AG09319 (cell line): ENCODE measurements around the gene ZYX.
"Not testable (repeated sequence)": the region's sequence is repeated elsewhere in the genome, so short reads cannot be mapped to it uniquely, and the experiment has no call there.

Experiments used
- DNase-seq: peaks from one replicate; pipeline ENCODE4 v3.0.0-alpha.2; 2010; ENCODE audit warnings: low read depth; ENCODE audit errors: extremely low read depth
- TF ChIP-seq, protein P1 (sequence below): IDR thresholded peaks from 2 replicates; pipeline ENCODE4 v1.5.1; 2011; ENCODE audit warnings: low read depth, mild to moderate bottlenecking, inconsistent platforms, low read length, moderate library complexity

ZYX gene

DNA sequence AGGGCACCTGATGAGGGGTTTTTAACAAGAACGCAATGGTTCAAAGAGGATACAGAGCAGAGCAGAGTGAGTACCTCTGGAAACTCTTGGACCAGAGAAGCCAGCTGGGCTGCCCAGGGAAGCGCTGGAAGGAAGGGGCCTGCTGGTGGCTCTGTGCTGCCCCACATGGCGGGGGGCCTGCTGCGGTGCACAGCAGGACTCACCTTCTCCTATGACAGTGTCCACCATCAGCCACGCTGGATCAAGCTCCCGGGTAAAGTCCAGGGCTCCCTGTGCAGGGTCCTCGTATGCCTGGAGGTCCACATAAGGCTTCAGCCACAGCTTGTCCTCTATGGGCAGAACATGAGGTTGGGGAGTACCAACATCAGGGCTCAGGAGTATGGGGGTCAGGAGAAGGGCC is 15.0 kb downstream of the ZYX start:
- TF ChIP-seq, protein P1, sequence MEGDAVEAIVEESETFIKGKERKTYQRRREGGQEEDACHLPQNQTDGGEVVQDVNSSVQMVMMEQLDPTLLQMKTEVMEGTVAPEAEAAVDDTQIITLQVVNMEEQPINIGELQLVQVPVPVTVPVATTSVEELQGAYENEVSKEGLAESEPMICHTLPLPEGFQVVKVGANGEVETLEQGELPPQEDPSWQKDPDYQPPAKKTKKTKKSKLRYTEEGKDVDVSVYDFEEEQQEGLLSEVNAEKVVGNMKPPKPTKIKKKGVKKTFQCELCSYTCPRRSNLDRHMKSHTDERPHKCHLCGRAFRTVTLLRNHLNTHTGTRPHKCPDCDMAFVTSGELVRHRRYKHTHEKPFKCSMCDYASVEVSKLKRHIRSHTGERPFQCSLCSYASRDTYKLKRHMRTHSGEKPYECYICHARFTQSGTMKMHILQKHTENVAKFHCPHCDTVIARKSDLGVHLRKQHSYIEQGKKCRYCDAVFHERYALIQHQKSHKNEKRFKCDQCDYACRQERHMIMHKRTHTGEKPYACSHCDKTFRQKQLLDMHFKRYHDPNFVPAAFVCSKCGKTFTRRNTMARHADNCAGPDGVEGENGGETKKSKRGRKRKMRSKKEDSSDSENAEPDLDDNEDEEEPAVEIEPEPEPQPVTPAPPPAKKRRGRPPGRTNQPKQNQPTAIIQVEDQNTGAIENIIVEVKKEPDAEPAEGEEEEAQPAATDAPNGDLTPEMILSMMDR = no peak
- no peak for DNase-seq

DNA sequence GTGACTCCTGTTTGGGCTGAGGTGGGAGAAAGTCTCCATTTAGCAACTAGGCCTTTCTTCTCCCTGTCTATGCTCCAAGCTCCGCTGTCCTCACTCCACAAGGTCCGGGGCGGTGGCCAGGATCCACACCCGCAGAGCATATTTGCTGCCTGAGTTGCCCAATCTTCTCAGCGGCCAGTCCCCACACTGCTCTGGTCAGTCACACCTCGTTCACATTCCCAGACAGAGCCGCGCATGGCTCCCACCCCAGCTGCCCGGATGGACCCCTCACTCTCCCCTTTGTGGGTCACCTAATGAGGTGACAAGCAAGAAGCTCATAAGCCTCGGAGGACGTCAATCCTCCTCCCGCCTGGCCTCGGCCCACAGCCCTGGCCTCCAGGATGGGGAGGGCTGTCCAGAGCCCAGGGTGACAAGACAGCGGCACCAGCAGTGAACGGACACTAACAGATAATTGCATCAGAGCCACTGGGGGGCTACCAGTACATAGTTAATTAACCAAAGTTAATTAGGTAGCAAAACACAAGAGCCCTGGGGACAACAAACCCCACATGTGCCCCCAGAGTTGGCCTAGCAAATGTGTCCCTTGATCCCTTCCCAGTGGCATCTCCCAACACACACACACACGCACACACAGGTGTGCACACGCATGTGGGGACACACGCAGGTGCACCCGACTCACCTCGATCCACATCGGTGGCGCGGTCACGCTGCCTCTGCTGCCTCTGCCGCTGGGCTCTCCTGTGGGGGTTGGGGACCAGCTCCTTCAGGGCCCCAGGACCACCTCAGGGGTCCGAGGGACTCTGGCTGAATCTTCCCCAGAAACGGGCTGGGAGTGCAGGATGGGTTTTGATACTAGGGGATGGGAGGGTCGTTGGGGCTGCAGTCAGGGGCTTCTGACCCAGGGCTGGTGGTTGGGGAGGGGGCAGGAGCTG is 15.7 kb downstream of the ZYX start:
- TF ChIP-seq, protein P1 = no peak
- no peak for DNase-seq

DNA sequence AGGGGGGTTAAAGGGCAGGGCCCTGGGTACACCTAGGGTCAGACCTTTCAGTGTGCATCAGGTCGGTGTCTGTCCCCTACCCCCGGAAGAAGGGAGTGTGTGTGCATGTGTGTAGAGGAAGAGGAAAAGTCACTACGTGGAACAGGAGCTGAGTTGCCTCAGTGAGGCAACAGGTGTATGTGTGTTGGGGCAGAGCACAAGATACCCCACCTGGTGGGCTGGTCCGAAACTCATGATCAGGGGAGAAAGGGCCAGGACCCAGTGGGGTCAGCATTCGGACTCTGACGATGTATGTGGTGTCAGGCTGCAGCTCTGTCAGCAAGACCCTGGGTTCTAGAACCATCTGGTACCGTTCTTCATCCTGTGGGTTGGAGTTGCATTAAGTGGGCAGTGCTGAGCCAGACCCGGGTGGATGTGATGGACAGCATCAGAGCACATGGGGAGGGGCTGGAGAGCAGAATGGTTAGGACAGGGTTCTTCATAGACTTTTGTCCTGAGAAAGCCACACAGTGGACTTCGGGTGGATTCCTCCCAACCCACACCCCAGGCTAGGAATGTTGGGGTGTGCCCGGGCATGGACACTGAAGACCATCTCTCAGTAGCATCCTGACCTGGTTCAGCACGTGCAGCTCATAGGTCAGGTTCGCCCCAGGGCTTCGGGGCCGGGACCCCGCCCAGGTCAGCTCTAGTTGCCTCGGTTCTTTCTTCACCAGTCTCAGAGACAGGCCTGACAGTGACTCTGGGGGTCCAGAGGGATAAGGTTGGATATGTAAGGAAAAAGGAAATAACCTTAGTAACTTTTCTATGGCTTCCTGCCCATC is 16.8 kb downstream of the ZYX start:
- TF ChIP-seq, protein P1 = no peak
- DNase-seq = no peak

DNA sequence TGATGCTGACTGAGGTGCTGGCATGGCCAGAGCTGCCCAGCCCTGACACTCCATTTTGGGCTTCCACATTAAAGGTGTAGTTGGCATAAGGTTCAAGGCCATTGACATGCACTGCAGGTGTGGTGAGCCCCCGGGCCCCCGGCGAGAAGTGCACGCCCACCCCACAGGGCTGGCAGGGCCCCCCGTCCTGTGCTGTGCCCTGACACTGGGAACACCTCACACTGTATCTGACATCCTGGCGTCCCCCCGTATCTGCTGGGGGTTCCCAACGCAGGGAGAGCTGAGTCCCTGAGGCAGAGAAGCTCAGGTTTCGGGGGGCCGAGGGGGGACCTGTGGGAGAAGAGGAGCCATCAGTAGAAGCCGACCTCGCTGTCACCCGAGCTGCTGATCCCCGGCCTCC is 17.5 kb downstream of the ZYX start:
- no peak for DNase-seq
- TF ChIP-seq, protein P1 = no peak

DNA sequence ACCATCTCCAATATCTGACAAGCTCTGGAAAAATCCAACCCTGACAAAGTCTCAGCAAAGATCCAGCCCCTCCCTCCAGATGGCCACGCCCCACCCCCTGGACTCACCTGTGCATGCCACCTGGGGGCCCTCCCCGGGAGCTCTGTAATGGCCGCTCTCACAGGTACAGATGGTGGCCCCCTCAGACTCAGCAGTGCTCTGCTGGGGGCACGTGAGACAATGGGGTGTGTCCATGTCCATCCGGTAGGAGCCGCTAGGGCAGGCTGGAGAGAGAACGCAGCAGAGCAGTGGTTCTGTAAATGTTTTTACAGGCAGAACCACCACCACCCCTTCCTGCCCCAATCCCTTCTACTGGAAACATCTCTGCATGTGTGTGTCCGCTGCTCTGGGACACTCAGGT is 18.0 kb downstream of the ZYX start:
- no peak for DNase-seq
- TF ChIP-seq, protein P1 = no peak

DNA sequence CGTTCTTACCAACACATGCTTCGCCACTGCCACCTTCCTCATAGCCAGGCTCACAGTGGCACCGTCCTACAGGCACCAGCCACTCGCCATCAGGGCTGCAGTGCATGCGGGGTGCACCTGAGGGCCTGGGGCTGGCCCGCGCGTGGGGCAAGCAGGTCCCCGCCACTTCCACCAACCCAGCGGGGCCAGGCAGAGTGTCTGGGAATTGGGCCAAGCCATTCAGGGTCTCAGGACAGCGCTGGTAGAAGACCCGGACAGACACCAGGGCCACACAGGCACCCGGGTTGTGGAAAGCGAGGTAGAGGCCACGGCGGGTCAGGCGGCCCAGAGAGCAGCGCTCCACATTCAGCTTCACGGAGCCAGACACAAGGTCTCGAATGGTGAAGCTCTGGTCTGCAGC is 18.5 kb downstream of the ZYX start:
- TF ChIP-seq, protein P1 = no peak
- no peak for DNase-seq

DNA sequence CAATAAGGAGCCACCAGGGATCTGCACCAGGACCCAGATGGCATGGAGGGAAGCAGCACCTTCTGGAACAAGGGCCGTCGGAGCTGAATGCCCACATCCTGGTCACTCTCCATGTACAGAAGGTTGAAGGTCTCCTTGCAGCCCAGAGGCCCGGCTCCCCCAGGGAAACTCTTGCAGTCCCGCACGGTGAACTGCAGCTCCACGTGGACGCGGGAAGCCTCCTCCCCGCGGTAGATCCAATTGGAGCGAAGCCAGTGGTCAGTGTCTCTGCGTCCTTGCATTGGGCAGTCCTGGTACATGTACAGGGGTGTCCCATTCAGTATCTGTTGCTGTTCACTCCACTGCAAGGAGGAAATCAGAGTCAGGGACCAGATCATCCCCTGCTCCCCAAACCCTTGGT is 20.1 kb downstream of the ZYX start:
- DNase-seq = no peak
- TF ChIP-seq, protein P1 = no peak

DNA sequence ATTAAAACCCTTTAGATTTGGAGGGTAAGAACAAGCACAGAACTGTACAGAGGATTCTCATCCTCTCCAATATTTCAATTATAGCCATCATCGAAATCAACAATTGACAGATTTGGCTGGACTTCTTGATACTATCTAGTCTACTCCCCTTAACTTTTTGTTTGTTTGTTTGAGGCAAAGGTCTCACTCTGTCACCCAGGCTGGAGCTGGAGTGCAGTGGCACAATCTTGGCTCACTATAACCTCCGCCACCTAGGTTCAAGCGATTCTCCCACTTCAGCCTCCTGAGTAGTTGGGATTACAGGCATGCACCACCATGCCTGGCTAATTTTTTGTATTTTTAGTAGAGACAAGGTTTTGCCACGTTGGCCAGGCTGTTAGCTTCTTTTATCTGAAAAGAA is 21.1 kb downstream of the ZYX start:
- not testable (repeated sequence) for DNase-seq
